Vagina (tissue), 2 donors: ENCODE measurements around the gene MKKS. TPM values are rescaled to one million over a fixed set of nuclear protein-coding genes. Genes with fewer than 3 reads are reported as not detected.

ENCODE experiments used
- DNase-seq, 2 donors: peaks; one replicate each; pipeline ENCODE4 v3.0.0-alpha.2; 2017; ENCODE audit errors: extremely low spot score in 2 of 2
- H3K27ac ChIP-seq: fragments of 200-600 bp; sonication (generic); one replicate; pipeline ENCODE4 v1.5.1; 2019
- H3K27me3 ChIP-seq: fragments of 200-600 bp; sonication (generic); one replicate; pipeline ENCODE4 v1.5.1; 2019
- H3K36me3 ChIP-seq, 2 donors: fragments of 200-600 bp; sonication (generic); one replicate each; pipeline ENCODE4 v1.5.1; 2017 to 2019
- H3K4me1 ChIP-seq: fragments of 200-600 bp; sonication (generic); one replicate; pipeline ENCODE4 v1.5.1; 2019
- H3K4me3 ChIP-seq, 2 donors: fragments of 200-600 bp; sonication (generic); 1 replicate in 1 of 2; 2 replicates in 1 of 2; pipeline ENCODE4 v1.5.1; 2016 to 2019
- H3K9me3 ChIP-seq: fragments of 200-600 bp; sonication (generic); one replicate; pipeline ENCODE4 v1.5.1; 2019
- CTCF ChIP-seq, 3 experiments: fragments of 450-650 bp in 2 of 3; fragments of 200-600 bp in 1 of 3; sonication (generic) in 1 of 3; IDR thresholded peaks; one replicate each; pipeline ENCODE4 v1.5.1; 2017 to 2019; ENCODE audit warnings: antibody characterized with exemption in 3 of 3, mild to moderate bottlenecking in 2 of 3, moderate library complexity in 2 of 3
- POLR2A ChIP-seq, 2 donors: fragments of 450-650 bp; IDR thresholded peaks; one replicate each; pipeline ENCODE4 v1.6.1; 2017; ENCODE audit warnings: antibody characterized with exemption in 2 of 2, mild to moderate bottlenecking in 2 of 2, moderate library complexity in 2 of 2
- POLR2AphosphoS5 ChIP-seq, 2 donors: sonication (generic); formaldehyde crosslinking; IDR thresholded peaks; one replicate each; pipeline ENCODE4 v1.9.0; 2017; ENCODE audit warnings: antibody characterized with exemption in 2 of 2, mild to moderate bottlenecking in 2 of 2, low read depth in 1 of 2; ENCODE audit not compliant: insufficient read depth in 1 of 2
- intact Hi-C: fragments of 100-400 bp; cut with DNase I; formaldehyde crosslinking; loops from one replicate; pipeline ENCODE4 v1.15.1; 2023
- total RNA-seq: library from RNA; depleted of rRNA; stranded (reverse); fragments of >200 nt; gene quantifications from one replicate; pipeline ENCODE4 v1.2.3, GENCODE V29; 2016

The MKKS gene
- total RNA-seq, 1 donor from 2014 or later: 12.5 TPM

GRCh38 chr20:10430704-10431103 lies 3.3 kb downstream of the MKKS start:
- Histone ChIP-seq H3K27me3 (no peaks in the 10 kb centered on the region), H3K4me1 (peaks cover 63% of the 10 kb centered on the region), H3K27ac (no peak overlapping the region), H3K36me3 (no peaks in the 10 kb centered on the region), H3K9me3 (no peaks in the 10 kb centered on the region), H3K4me3 (no peak overlapping the region)
- intact Hi-C loops: no loop called here
- DNase-seq: no peak
- TF ChIP-seq POLR2AphosphoS5 (IDR thresholded peaks at IDR 0.05; ENCODE audit: insufficient read depth in 1 of 2, low read depth in 1 of 2) (no peak), CTCF (IDR thresholded peaks at IDR 0.05) (no peak), POLR2A (IDR thresholded peaks at IDR 0.05) (no peak)

GRCh38 chr20:10430000-10430466 lies 4.0 kb downstream of the MKKS start:
- no peaks in the 10 kb centered on the region for H3K27me3 ChIP-seq
- H3K36me3 ChIP-seq: no peaks in the 10 kb centered on the region
- H3K4me3 ChIP-seq: no peak overlapping the region
- H3K27ac ChIP-seq: no peak overlapping the region
- TF ChIP-seq POLR2AphosphoS5 (IDR thresholded peaks at IDR 0.05; ENCODE audit: insufficient read depth in 1 of 2, low read depth in 1 of 2) (no peak), POLR2A (IDR thresholded peaks at IDR 0.05) (no peak), CTCF (IDR thresholded peaks at IDR 0.05) (no peak)
- no peak for DNase-seq
- H3K9me3 ChIP-seq: no peaks in the 10 kb centered on the region
- peaks cover 59% of the 10 kb centered on the region for H3K4me1 ChIP-seq
- intact Hi-C loops: loop anchor here (10.0 kb wide), 1 partner anchor 455 kb away; no protein-coding TSS in a partner anchor

GRCh38 chr20:10429443-10429981 lies 4.5 kb downstream of the MKKS start:
- no peaks in the 10 kb centered on the region for H3K36me3 ChIP-seq
- no peaks in the 10 kb centered on the region for H3K27me3 ChIP-seq
- no peak for DNase-seq
- no peak overlapping the region for H3K4me3 ChIP-seq
- intact Hi-C loops: loop anchor here (10.0 kb wide), 1 partner anchor 455 kb away; no protein-coding TSS in a partner anchor
- no peaks in the 10 kb centered on the region for H3K9me3 ChIP-seq
- peaks cover 59% of the 10 kb centered on the region for H3K4me1 ChIP-seq
- TF ChIP-seq POLR2AphosphoS5 (IDR thresholded peaks at IDR 0.05; ENCODE audit: insufficient read depth in 1 of 2, low read depth in 1 of 2): no peak
- TF ChIP-seq CTCF (IDR thresholded peaks at IDR 0.05): no peak
- no peak for TF ChIP-seq POLR2A (IDR thresholded peaks at IDR 0.05)
- H3K27ac ChIP-seq: no peak overlapping the region

GRCh38 chr20:10428008-10428407 lies 6.0 kb downstream of the MKKS start:
- Histone ChIP-seq H3K4me1 (peaks cover 54% of the 10 kb centered on the region), H3K27me3 (no peaks in the 10 kb centered on the region), H3K4me3 (no peak overlapping the region), H3K36me3 (no peaks in the 10 kb centered on the region), H3K9me3 (no peaks in the 10 kb centered on the region), H3K27ac (no peak overlapping the region)
- no peak for DNase-seq
- intact Hi-C loops: loop anchor here (10.0 kb wide), 1 partner anchor 453 kb away; no protein-coding TSS in a partner anchor
- TF ChIP-seq POLR2AphosphoS5 (IDR thresholded peaks at IDR 0.05; ENCODE audit: insufficient read depth in 1 of 2, low read depth in 1 of 2) (no peak), CTCF (IDR thresholded peaks at IDR 0.05) (no peak), POLR2A (IDR thresholded peaks at IDR 0.05) (no peak)

GRCh38 chr20:10427060-10427692 lies 6.8 kb downstream of the MKKS start:
- Histone ChIP-seq H3K4me3 (no peak overlapping the region), H3K27me3 (no peaks in the 10 kb centered on the region), H3K36me3 (no peaks in the 10 kb centered on the region), H3K4me1 (peaks cover 46% of the 10 kb centered on the region), H3K9me3 (no peaks in the 10 kb centered on the region), H3K27ac (no peak overlapping the region)
- intact Hi-C loops: loop anchor here (10.0 kb wide), 1 partner anchor 452 kb away; no protein-coding TSS in a partner anchor
- no peak for DNase-seq
- no peak for TF ChIP-seq POLR2A (IDR thresholded peaks at IDR 0.05)
- no peak for TF ChIP-seq POLR2AphosphoS5 (IDR thresholded peaks at IDR 0.05; ENCODE audit: insufficient read depth in 1 of 2, low read depth in 1 of 2)
- peak in 2 of 3 experiments; percentile 49 to 53 for TF ChIP-seq CTCF (IDR thresholded peaks at IDR 0.05)
